ENCODE data around the gene SMIM21. TPM values are rescaled to one million over a fixed set of nuclear protein-coding genes. Genes with fewer than 3 reads are reported as not detected.

Gene SMIM21
- total RNA-seq, 4 donors from 2014 or later = not detected

- H3K4me3 ChIP-seq (ENCODE audit: low read depth, poor library complexity, severe bottlenecking) = no peak overlapping the region
- intact Hi-C loops (cut with DNase I; ENCODE audit: low total_unique reads) = no loop called here
- no peak for TF ChIP-seq POLR2A (IDR thresholded peaks at IDR 0.05)
- TF ChIP-seq CTCF (IDR thresholded peaks at IDR 0.05) = no peak
- 77 to 90% methylated on average over 1 of the region's 1 CpG for WGBS, 2 donors
- DNase-seq (ENCODE audit: low spot score in 2 of 2) = no peak
Observed at GRCh38 chr18:75422341-75422910, 5.1 kb downstream of the SMIM21 start.

GRCh38 chr18:75421656-75422055 is 5.8 kb downstream of the SMIM21 start:
- TF ChIP-seq POLR2A (IDR thresholded peaks at IDR 0.05) = no peak
- no peak for DNase-seq (ENCODE audit: low spot score in 2 of 2)
- H3K4me3 ChIP-seq (ENCODE audit: low read depth, poor library complexity, severe bottlenecking) = no peak overlapping the region
- 90 to 92% methylated on average over 3 of the region's 3 CpGs for WGBS, 2 donors
- intact Hi-C loops (cut with DNase I; ENCODE audit: low total_unique reads) = no loop called here

- no peak overlapping the region for H3K4me3 ChIP-seq (ENCODE audit: low read depth, poor library complexity, severe bottlenecking)
- WGBS, 2 donors = 66 to 68% methylated on average over 10 of the region's 10 CpGs
- intact Hi-C loops (cut with DNase I; ENCODE audit: low total_unique reads) = loop anchor here (5.0 kb wide), 1 partner anchor 1486 kb away; no protein-coding TSS in a partner anchor
Observed at GRCh38 chr18:75418293-75419005, 9.1 kb downstream of the SMIM21 start.

GRCh38 chr18:75410611-75411010 is 16.9 kb downstream of the SMIM21 start:
- DNase-seq (ENCODE audit: low spot score in 2 of 2) = no peak
- no peak overlapping the region for H3K4me3 ChIP-seq (ENCODE audit: low read depth, poor library complexity, severe bottlenecking)
- TF ChIP-seq CTCF (IDR thresholded peaks at IDR 0.05) (no peak), POLR2A (IDR thresholded peaks at IDR 0.05) (no peak)
- 59 to 62% methylated on average over 4 of the region's 4 CpGs for WGBS, 2 donors
- intact Hi-C loops (cut with DNase I; ENCODE audit: low total_unique reads) = no loop called here

More at GRCh38 chr18:75418293-75419005, 9.1 kb downstream of the SMIM21 start:
- DNase-seq (ENCODE audit: low spot score in 2 of 2) = no peak
- no peak for TF ChIP-seq POLR2A (IDR thresholded peaks at IDR 0.05)
- no peak for TF ChIP-seq CTCF (IDR thresholded peaks at IDR 0.05)

- TF ChIP-seq CTCF (IDR thresholded peaks at IDR 0.05) = no peak
- TF ChIP-seq POLR2A (IDR thresholded peaks at IDR 0.05) = no peak
- H3K4me3 ChIP-seq (ENCODE audit: low read depth, poor library complexity, severe bottlenecking) = no peak overlapping the region
- intact Hi-C loops (cut with DNase I; ENCODE audit: low total_unique reads) = no loop called here
- DNase-seq (ENCODE audit: low spot score in 2 of 2) = no peak
- WGBS, 2 donors = 63 to 76% methylated on average over 9 of the region's 9 CpGs
Observed at GRCh38 chr18:75409806-75410205, 17.7 kb downstream of the SMIM21 start.

GRCh38 chr18:75408554-75409506 is 18.7 kb downstream of the SMIM21 start:
- no peak overlapping the region for H3K4me3 ChIP-seq (ENCODE audit: low read depth, poor library complexity, severe bottlenecking)
- intact Hi-C loops (cut with DNase I; ENCODE audit: low total_unique reads) = no loop called here

More at GRCh38 chr18:75408554-75409506, 18.7 kb downstream of the SMIM21 start:
- DNase-seq (ENCODE audit: low spot score in 2 of 2) = no peak
- WGBS, 2 donors = 80 to 87% methylated on average over 10 of the region's 10 CpGs
- no peak for TF ChIP-seq POLR2A (IDR thresholded peaks at IDR 0.05)
- no peak for TF ChIP-seq CTCF (IDR thresholded peaks at IDR 0.05)

Data from lower leg skin (tissue), 4 donors.